ENCODE measurements around the gene VSIG10L2.

VSIG10L2 gene

DNA sequence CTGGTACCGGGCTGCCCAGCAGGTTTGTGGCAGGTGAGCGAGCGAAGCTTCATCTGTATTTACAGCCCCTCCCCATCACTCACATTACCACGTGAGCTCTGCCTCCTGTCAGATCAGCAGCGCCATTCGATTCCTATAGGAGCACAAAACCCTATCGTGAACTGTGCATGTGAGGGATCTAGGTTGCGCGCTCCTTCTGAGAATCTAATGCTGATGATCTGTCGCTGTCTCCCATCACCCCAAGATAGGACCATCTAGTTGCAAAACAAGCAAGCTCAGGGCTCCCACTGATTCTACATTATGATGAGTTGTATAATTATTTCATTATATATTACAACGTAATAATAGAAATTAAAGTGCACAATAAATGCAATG lies 15.8 kb upstream of the VSIG10L2 start:
- no peak overlapping the region for H2AFZ ChIP-seq (ENCODE audit: low read depth, low read length, severe bottlenecking)
- H3K27me3 ChIP-seq (ENCODE audit: low read length) = no peaks in the 10 kb centered on the region
- no peaks in the 10 kb centered on the region for H3K36me3 ChIP-seq (ENCODE audit: low read length)
- H3K4me2 ChIP-seq (ENCODE audit: low read depth, low read length, poor library complexity, severe bottlenecking) = no peak overlapping the region
- no peak overlapping the region for H3K9ac ChIP-seq (ENCODE audit: low read length)
- no peaks in the 10 kb centered on the region for H4K20me1 ChIP-seq (ENCODE audit: low read depth, low read length)
- no peaks in the 10 kb centered on the region for H3K9me3 ChIP-seq (ENCODE audit: insufficient read depth, low read length)
- H3K4me3 ChIP-seq (ENCODE audit: insufficient read depth, low read length, poor library complexity, severe bottlenecking) = no peak overlapping the region
- no peaks in the 10 kb centered on the region for H3F3A ChIP-seq (ENCODE audit: insufficient read depth)
- no peaks in the 10 kb centered on the region for H3K9me2 ChIP-seq (replicated peaks; ENCODE audit: insufficient read depth, low read length)
- H3K27ac ChIP-seq (ENCODE audit: low read depth, low read length) = no peak overlapping the region
- H3K79me2 ChIP-seq (ENCODE audit: insufficient read depth, low read length) = no peaks in the 10 kb centered on the region
- TF ChIP-seq, protein P1, sequence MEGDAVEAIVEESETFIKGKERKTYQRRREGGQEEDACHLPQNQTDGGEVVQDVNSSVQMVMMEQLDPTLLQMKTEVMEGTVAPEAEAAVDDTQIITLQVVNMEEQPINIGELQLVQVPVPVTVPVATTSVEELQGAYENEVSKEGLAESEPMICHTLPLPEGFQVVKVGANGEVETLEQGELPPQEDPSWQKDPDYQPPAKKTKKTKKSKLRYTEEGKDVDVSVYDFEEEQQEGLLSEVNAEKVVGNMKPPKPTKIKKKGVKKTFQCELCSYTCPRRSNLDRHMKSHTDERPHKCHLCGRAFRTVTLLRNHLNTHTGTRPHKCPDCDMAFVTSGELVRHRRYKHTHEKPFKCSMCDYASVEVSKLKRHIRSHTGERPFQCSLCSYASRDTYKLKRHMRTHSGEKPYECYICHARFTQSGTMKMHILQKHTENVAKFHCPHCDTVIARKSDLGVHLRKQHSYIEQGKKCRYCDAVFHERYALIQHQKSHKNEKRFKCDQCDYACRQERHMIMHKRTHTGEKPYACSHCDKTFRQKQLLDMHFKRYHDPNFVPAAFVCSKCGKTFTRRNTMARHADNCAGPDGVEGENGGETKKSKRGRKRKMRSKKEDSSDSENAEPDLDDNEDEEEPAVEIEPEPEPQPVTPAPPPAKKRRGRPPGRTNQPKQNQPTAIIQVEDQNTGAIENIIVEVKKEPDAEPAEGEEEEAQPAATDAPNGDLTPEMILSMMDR (IDR thresholded peaks at IDR 0.05; ENCODE audit: insufficient read depth, low read length, poor library complexity, severe bottlenecking) = no peak
- TF ChIP-seq EZH2phosphoT487 (conservative IDR thresholded peaks at IDR 0.05; ENCODE audit: low read length) = no peak

DNA sequence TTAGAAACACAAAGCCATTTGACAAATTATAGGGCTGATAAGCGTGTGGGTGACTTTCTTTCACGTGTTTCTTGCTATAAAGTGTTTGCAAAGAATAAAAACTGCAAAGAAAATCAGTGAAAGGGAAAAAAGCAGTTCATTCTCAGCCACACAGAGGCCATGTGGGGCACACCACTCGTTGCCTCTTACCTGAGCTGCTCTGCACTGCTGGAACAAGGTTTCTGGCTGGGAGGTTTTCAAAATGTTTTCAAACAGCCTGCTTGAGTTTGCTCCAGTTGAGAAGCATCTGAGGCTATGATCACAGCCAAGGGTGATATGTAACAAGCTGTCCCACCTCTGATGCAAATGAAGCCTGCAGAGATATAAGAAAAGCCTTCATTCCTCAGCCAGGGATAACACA lies 14.7 kb upstream of the VSIG10L2 start:
- H4K20me1 ChIP-seq (ENCODE audit: low read depth, low read length) = no peaks in the 10 kb centered on the region
- H3K9me3 ChIP-seq (ENCODE audit: insufficient read depth, low read length) = no peaks in the 10 kb centered on the region
- no peak overlapping the region for H3K9ac ChIP-seq (ENCODE audit: low read length)
- no peaks in the 10 kb centered on the region for H3K79me2 ChIP-seq (ENCODE audit: insufficient read depth, low read length)
- no peaks in the 10 kb centered on the region for H3K27me3 ChIP-seq (ENCODE audit: low read length)
- TF ChIP-seq EZH2phosphoT487 (conservative IDR thresholded peaks at IDR 0.05; ENCODE audit: low read length) = no peak
- TF ChIP-seq, protein P1 (IDR thresholded peaks at IDR 0.05; ENCODE audit: insufficient read depth, low read length, poor library complexity, severe bottlenecking) = no peak
- no peaks in the 10 kb centered on the region for H3K36me3 ChIP-seq (ENCODE audit: low read length)
- H3F3A ChIP-seq (ENCODE audit: insufficient read depth) = no peaks in the 10 kb centered on the region
- H2AFZ ChIP-seq (ENCODE audit: low read depth, low read length, severe bottlenecking) = no peak overlapping the region
- no peaks in the 10 kb centered on the region for H3K9me2 ChIP-seq (replicated peaks; ENCODE audit: insufficient read depth, low read length)
- no peak overlapping the region for H3K27ac ChIP-seq (ENCODE audit: low read depth, low read length)
- H3K4me3 ChIP-seq (ENCODE audit: insufficient read depth, low read length, poor library complexity, severe bottlenecking) = no peak overlapping the region
- H3K4me2 ChIP-seq (ENCODE audit: low read depth, low read length, poor library complexity, severe bottlenecking) = no peak overlapping the region

DNA sequence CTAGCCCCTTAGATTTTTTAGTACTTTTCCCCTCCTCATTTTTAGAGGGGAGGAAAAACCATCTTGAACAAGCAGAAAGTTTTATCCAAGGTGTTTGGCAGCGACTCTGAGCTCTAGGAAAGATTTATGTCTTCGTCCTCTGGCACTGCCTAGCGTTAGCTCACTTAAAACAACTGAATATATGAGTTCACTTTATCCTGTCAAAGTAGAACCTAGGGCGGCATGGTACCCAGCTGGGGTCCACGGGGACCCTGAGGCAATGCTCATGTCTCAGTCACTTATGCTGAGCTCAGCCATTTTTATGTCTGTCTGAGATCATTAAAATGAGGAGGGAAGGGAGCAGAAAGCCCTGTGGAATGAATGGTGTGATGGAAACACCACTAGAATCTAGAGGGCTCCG lies 14.2 kb upstream of the VSIG10L2 start:
- Histone ChIP-seq H2AFZ (ENCODE audit: low read depth, low read length, severe bottlenecking) (no peak overlapping the region), H3F3A (ENCODE audit: insufficient read depth) (no peaks in the 10 kb centered on the region), H3K4me2 (ENCODE audit: low read depth, low read length, poor library complexity, severe bottlenecking) (no peak overlapping the region), H3K9me3 (ENCODE audit: insufficient read depth, low read length) (no peaks in the 10 kb centered on the region), H3K4me3 (ENCODE audit: insufficient read depth, low read length, poor library complexity, severe bottlenecking) (no peak overlapping the region), H3K27me3 (ENCODE audit: low read length) (no peaks in the 10 kb centered on the region), H3K9ac (ENCODE audit: low read length) (no peak overlapping the region), H4K20me1 (ENCODE audit: low read depth, low read length) (no peaks in the 10 kb centered on the region), H3K9me2 (replicated peaks; ENCODE audit: insufficient read depth, low read length) (no peaks in the 10 kb centered on the region), H3K27ac (ENCODE audit: low read depth, low read length) (no peak overlapping the region), H3K36me3 (ENCODE audit: low read length) (no peaks in the 10 kb centered on the region), H3K79me2 (ENCODE audit: insufficient read depth, low read length) (no peaks in the 10 kb centered on the region)
- no peak for TF ChIP-seq EZH2phosphoT487 (conservative IDR thresholded peaks at IDR 0.05; ENCODE audit: low read length)
- TF ChIP-seq, protein P1 (IDR thresholded peaks at IDR 0.05; ENCODE audit: insufficient read depth, low read length, poor library complexity, severe bottlenecking) = no peak

DNA sequence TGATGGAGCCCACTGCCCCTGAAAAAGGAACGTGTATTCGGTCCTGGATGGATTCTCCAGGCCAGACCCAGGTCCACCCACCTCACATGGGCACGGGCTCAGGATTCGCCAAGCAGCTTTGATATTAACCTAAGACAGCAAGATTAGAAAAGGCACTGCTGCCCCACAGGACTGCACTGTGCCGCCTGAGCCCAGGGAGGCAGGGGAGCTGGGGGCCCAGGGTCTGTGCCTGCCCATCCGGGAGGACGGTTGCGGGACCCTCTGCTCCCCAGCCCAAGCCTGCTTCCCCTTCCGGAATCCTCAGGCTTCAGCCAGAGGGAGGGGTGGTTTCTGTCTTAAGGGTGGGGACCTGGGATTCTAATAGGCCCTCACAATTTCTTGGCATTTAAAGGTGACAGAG lies 13.5 kb upstream of the VSIG10L2 start:
- no peak overlapping the region for H3K4me3 ChIP-seq (ENCODE audit: insufficient read depth, low read length, poor library complexity, severe bottlenecking)
- H3K9me3 ChIP-seq (ENCODE audit: insufficient read depth, low read length) = no peaks in the 10 kb centered on the region
- no peak overlapping the region for H3K4me2 ChIP-seq (ENCODE audit: low read depth, low read length, poor library complexity, severe bottlenecking)
- H3K9me2 ChIP-seq (replicated peaks; ENCODE audit: insufficient read depth, low read length) = no peaks in the 10 kb centered on the region
- no peaks in the 10 kb centered on the region for H3K27me3 ChIP-seq (ENCODE audit: low read length)
- no peak overlapping the region for H2AFZ ChIP-seq (ENCODE audit: low read depth, low read length, severe bottlenecking)
- H3F3A ChIP-seq (ENCODE audit: insufficient read depth) = no peaks in the 10 kb centered on the region
- no peak overlapping the region for H3K9ac ChIP-seq (ENCODE audit: low read length)
- no peak overlapping the region for H3K27ac ChIP-seq (ENCODE audit: low read depth, low read length)
- no peaks in the 10 kb centered on the region for H3K36me3 ChIP-seq (ENCODE audit: low read length)
- no peaks in the 10 kb centered on the region for H3K79me2 ChIP-seq (ENCODE audit: insufficient read depth, low read length)
- no peak for TF ChIP-seq EZH2phosphoT487 (conservative IDR thresholded peaks at IDR 0.05; ENCODE audit: low read length)
- TF ChIP-seq, protein P1 (IDR thresholded peaks at IDR 0.05; ENCODE audit: insufficient read depth, low read length, poor library complexity, severe bottlenecking) = no peak
- H4K20me1 ChIP-seq (ENCODE audit: low read depth, low read length) = no peaks in the 10 kb centered on the region
